HepG2 (cell line): ENCODE measurements around the gene NME1. TPM values are rescaled to one million over a fixed set of nuclear protein-coding genes. Genes with fewer than 3 reads are reported as not detected.

ENCODE experiments used
- CREBL2 ChIP-seq: sonication (generic); formaldehyde crosslinking; IDR thresholded peaks from 2 replicates; pipeline ENCODE4 v1.8.1; 2023; ENCODE audit warnings: missing genetic modification reagents, mild to moderate bottlenecking, borderline replicate concordance
- FLYWCH1 ChIP-seq: sonication (generic); formaldehyde crosslinking; IDR thresholded peaks from 2 replicates; pipeline ENCODE4 v1.8.1; 2023; ENCODE audit warnings: mild to moderate bottlenecking, missing genetic modification reagents
- GRHL1 ChIP-seq: sonication (generic); formaldehyde crosslinking; conservative IDR thresholded peaks from 2 replicates; pipeline ENCODE4 v1.8.0; 2022; ENCODE audit warnings: missing genetic modification reagents
- KLF16 ChIP-seq, 2 experiments: sonication (generic) in 1 of 2; formaldehyde crosslinking in 1 of 2; IDR thresholded peaks; 2 replicates each; pipeline versions ENCODE4 v1.6.1 to v1.8.0; 2016 to 2023; ENCODE audit warnings: missing genetic modification reagents in 2 of 2, missing compliant biosample characterization in 1 of 2
- MEF2D ChIP-seq: sonication (generic); formaldehyde crosslinking; IDR thresholded peaks from 2 replicates; pipeline ENCODE4 v1.5.1; 2020; ENCODE audit warnings: mild to moderate bottlenecking, missing genetic modification reagents
- MLLT10 ChIP-seq: sonication (generic); formaldehyde crosslinking; IDR thresholded peaks from 2 replicates; pipeline ENCODE4 v1.4.0; 2020; ENCODE audit warnings: missing genetic modification reagents
- PAF1 ChIP-seq: IDR thresholded peaks from 2 replicates; pipeline ENCODE4 v1.6.1; 2016; ENCODE audit warnings: missing genetic modification reagents, missing compliant biosample characterization
- PCBP1 ChIP-seq: fragments of 200-400 bp; formaldehyde crosslinking; IDR thresholded peaks from 2 replicates; pipeline ENCODE4 v1.6.1; 2017; ENCODE audit warnings: mild to moderate bottlenecking, low read depth, low read length, borderline replicate concordance
- RBM22 ChIP-seq: fragments of 200-400 bp; formaldehyde crosslinking; optimal IDR thresholded peaks from 2 replicates; pipeline ENCODE3; 2017; ENCODE audit warnings: mild to moderate bottlenecking, low read length, moderate library complexity
- TBX2 ChIP-seq: sonication (generic); formaldehyde crosslinking; IDR thresholded peaks from 2 replicates; pipeline ENCODE4 v1.5.0; 2020; ENCODE audit warnings: missing genetic modification reagents, mild to moderate bottlenecking, borderline replicate concordance
- TBX3 ChIP-seq: fragments of 450-650 bp; IDR thresholded peaks from 2 replicates; pipeline ENCODE4 v1.6.1; 2017; ENCODE audit warnings: antibody characterized with exemption, mild to moderate bottlenecking, inconsistent platforms, borderline replicate concordance
- TFDP2 ChIP-seq: sonication (generic); formaldehyde crosslinking; IDR thresholded peaks from 2 replicates; pipeline ENCODE4 v1.4.0; 2020; ENCODE audit warnings: missing genetic modification reagents
- TIGD3 ChIP-seq: sonication (generic); formaldehyde crosslinking; IDR thresholded peaks from 2 replicates; pipeline ENCODE4 v1.5.1; 2020; ENCODE audit warnings: mild to moderate bottlenecking, missing genetic modification reagents, borderline replicate concordance
- U2AF1 ChIP-seq: fragments of 200-400 bp; formaldehyde crosslinking; optimal IDR thresholded peaks from 2 replicates; pipeline ENCODE3; 2017; ENCODE audit warnings: mild to moderate bottlenecking, low read depth, low read length
- ZMYM3 ChIP-seq: sonication (generic); formaldehyde crosslinking; IDR thresholded peaks from 2 replicates; pipeline ENCODE4 v1.5.1; 2020; ENCODE audit warnings: mild to moderate bottlenecking, missing genetic modification reagents
- ZNF143 ChIP-seq: sonication (generic); formaldehyde crosslinking; IDR thresholded peaks from 2 replicates; pipeline ENCODE4 v1.4.0; 2020; ENCODE audit warnings: missing genetic modification reagents
- ZNF234 ChIP-seq: sonication (generic); formaldehyde crosslinking; conservative IDR thresholded peaks from 2 replicates; pipeline ENCODE4 v1.5.1; 2020; ENCODE audit warnings: mild to moderate bottlenecking, missing genetic modification reagents
- ZNF687 ChIP-seq: sonication (generic); formaldehyde crosslinking; IDR thresholded peaks from 2 replicates; pipeline ENCODE4 v1.5.1; 2020; ENCODE audit warnings: mild to moderate bottlenecking, missing genetic modification reagents, moderate library complexity
- ZNF749 ChIP-seq: sonication (generic); formaldehyde crosslinking; IDR thresholded peaks from 2 replicates; pipeline ENCODE4 v1.8.0; 2022; ENCODE audit warnings: mild to moderate bottlenecking, missing genetic modification reagents, moderate library complexity, borderline replicate concordance
- ZNF841 ChIP-seq: sonication (generic); formaldehyde crosslinking; IDR thresholded peaks from 2 replicates; pipeline ENCODE4 v1.8.1; 2023; ENCODE audit warnings: missing genetic modification reagents, borderline replicate concordance
- ZNF879 ChIP-seq: sonication (generic); formaldehyde crosslinking; IDR thresholded peaks from 2 replicates; pipeline ENCODE4 v1.8.1; 2023; ENCODE audit warnings: missing genetic modification reagents
- ZSCAN21 ChIP-seq: sonication (generic); formaldehyde crosslinking; IDR thresholded peaks from 2 replicates; pipeline ENCODE4 v1.8.0; 2022; ENCODE audit warnings: mild to moderate bottlenecking, missing genetic modification reagents, moderate library complexity, borderline replicate concordance
- polyA plus RNA-seq, 8 experiments: library from polyadenylated mRNA; depleted of rRNA in 3 of 8; stranded (reverse) in 7 of 8; unstranded in 1 of 8; fragments of >200 nt; fragmentation: Illumina TruSeq in 4 of 8; extraction: Trizol in 4 of 8; gene quantifications; 2 replicates each; pipeline versions ENCODE4 v1.2.1 to v1.2.3, GENCODE V29; 2011 to 2016; ENCODE audit warnings: low read depth in 4 of 8, missing spikeins in 1 of 8, mixed read lengths in 1 of 8; ENCODE audit not compliant: insufficient read depth in 1 of 8
- total RNA-seq, 5 experiments: library from RNA; depleted of rRNA; stranded (reverse); fragments of >200 nt; fragmentation: Illumina TruSeq; extraction: Trizol; gene quantifications; 2 replicates each; pipeline ENCODE4 v1.2.3, GENCODE V29; 2016; ENCODE audit warnings: low read depth in 1 of 5

Gene NME1
- total and polyA plus RNA-seq, 2 of the 13 experiments (the other 11 are each of a cell fraction or from before 2014, with no cell fraction given): 295 to 516 TPM

GRCh38 chr17:51165680-51166197 lies 12.4 kb downstream of the NME1 start (continued):
- no peak for TF ChIP-seq PCBP1
- no peak for TF ChIP-seq MLLT10 (CRISPR knock-in tag)
- 0 out of 4 replicates have a peak, but pooled peaks of 1 of the 2 experiments have one; percentile 75 for TF ChIP-seq KLF16 (CRISPR knock-in tag; IDR thresholded peaks at IDR 0.05)
- no peak for TF ChIP-seq TFDP2 (CRISPR knock-in tag)
- TF ChIP-seq TBX3: peak; percentile 52; the same call in 1 of the 2 replicates
- TF ChIP-seq U2AF1: peak; percentile 25
- no peak for TF ChIP-seq ZNF749 (CRISPR knock-in tag)
- TF ChIP-seq ZNF879 (CRISPR knock-in tag): no peak
- no peak for TF ChIP-seq ZNF841 (CRISPR knock-in tag)
- no peak for TF ChIP-seq PAF1 (CRISPR knock-in tag)
- no peak for TF ChIP-seq ZSCAN21 (CRISPR knock-in tag)
- 0 out of 2 replicates have a peak, but pooled peaks have one; percentile 44 for TF ChIP-seq ZMYM3 (CRISPR knock-in tag)
- no peak for TF ChIP-seq CREBL2 (CRISPR knock-in tag)
- TF ChIP-seq ZNF143: no peak
- peak; percentile 70 for TF ChIP-seq ZNF687 (CRISPR knock-in tag)
- peak; percentile 17 for TF ChIP-seq RBM22
- TF ChIP-seq TIGD3 (CRISPR knock-in tag): no peak
- no peak for TF ChIP-seq GRHL1
- TF ChIP-seq MEF2D (CRISPR knock-in tag): peak; percentile 50; the same call in 1 of the 2 replicates
- TF ChIP-seq FLYWCH1 (CRISPR knock-in tag): no peak
- TF ChIP-seq ZNF234 (CRISPR knock-in tag): 0 out of 2 replicates have a peak, but pooled peaks have one; percentile 38
- 0 out of 2 replicates have a peak, but pooled peaks have one; percentile 11 for TF ChIP-seq TBX2 (CRISPR knock-in tag)
